H9 (cell line): ENCODE measurements around the gene PPFIA4. TPM values are rescaled to one million over a fixed set of nuclear protein-coding genes. Genes with fewer than 3 reads are reported as not detected.

Source experiments
- DNase-seq: peaks from one replicate; pipeline ENCODE4 v3.0.0-alpha.2; 2017
- H2AFZ ChIP-seq: one replicate; pipeline ENCODE4 v1.6.1; 2013; ENCODE audit warnings: mild to moderate bottlenecking, low read length, control low read depth, moderate library complexity
- H2AK5ac ChIP-seq: 2 replicates; pipeline ENCODE4 v1.6.1; 2013; ENCODE audit warnings: low read length, control low read depth, mixed read lengths; ENCODE audit not compliant: insufficient read length
- H2BK120ac ChIP-seq: one replicate; pipeline ENCODE4 v1.6.1; 2013; ENCODE audit warnings: low read depth, mild to moderate bottlenecking, low read length, control low read depth, inconsistent platforms; ENCODE audit not compliant: poor library complexity, severe bottlenecking
- H2BK12ac ChIP-seq: 2 replicates; pipeline ENCODE4 v1.6.1; 2013; ENCODE audit warnings: low read length, control low read depth, mixed read lengths, low read depth; ENCODE audit not compliant: insufficient read length
- H2BK15ac ChIP-seq: 2 replicates; pipeline ENCODE4 v1.6.1; 2013; ENCODE audit warnings: low read depth, low read length, control low read depth
- H2BK20ac ChIP-seq: one replicate; pipeline ENCODE4 v1.6.1; 2013; ENCODE audit warnings: low read depth, mild to moderate bottlenecking, low read length, control low read depth, inconsistent platforms; ENCODE audit not compliant: poor library complexity, severe bottlenecking
- H2BK5ac ChIP-seq: 2 replicates; pipeline ENCODE4 v1.6.1; 2013; ENCODE audit warnings: low read length, control low read depth, mixed read lengths; ENCODE audit not compliant: insufficient read length
- H3K14ac ChIP-seq: 2 replicates; pipeline ENCODE4 v1.6.1; 2013; ENCODE audit warnings: low read length, control low read depth; ENCODE audit not compliant: insufficient read depth
- H3K18ac ChIP-seq: 2 replicates; pipeline ENCODE4 v1.6.1; 2013; ENCODE audit warnings: low read depth, mild to moderate bottlenecking, mixed read lengths, low read length, control low read depth; ENCODE audit not compliant: insufficient read length
- H3K23ac ChIP-seq: 2 replicates; pipeline ENCODE4 v1.6.1; 2013; ENCODE audit warnings: low read length, control low read depth, mixed read lengths, low read depth; ENCODE audit not compliant: insufficient read length
- H3K23me2 ChIP-seq: 2 replicates; pipeline ENCODE4 v1.6.1; 2013; ENCODE audit warnings: low read depth, mild to moderate bottlenecking, mixed read lengths, low read length, control low read depth; ENCODE audit not compliant: insufficient read length, poor library complexity, severe bottlenecking
- H3K27ac ChIP-seq: 2 replicates; pipeline ENCODE4 v1.5.1; 2013; ENCODE audit warnings: low read length, control low read depth, mixed read lengths, low read depth; ENCODE audit not compliant: insufficient read length
- H3K27me3 ChIP-seq: 2 replicates; pipeline ENCODE4 v1.6.1; 2013; ENCODE audit warnings: low read length, control low read depth, inconsistent platforms; ENCODE audit not compliant: insufficient read depth
- H3K4ac ChIP-seq: 2 replicates; pipeline ENCODE4 v1.6.1; 2013; ENCODE audit warnings: low read depth, mild to moderate bottlenecking, control low read depth, inconsistent platforms, low read length, moderate library complexity
- H3K4me1 ChIP-seq: 2 replicates; pipeline ENCODE4 v1.6.1; 2013; ENCODE audit warnings: low read length, control low read depth, inconsistent platforms; ENCODE audit not compliant: insufficient read depth
- H3K4me2 ChIP-seq: 2 replicates; pipeline ENCODE4 v1.6.1; 2013; ENCODE audit warnings: low read length, control low read depth, mixed read lengths; ENCODE audit not compliant: insufficient read length, insufficient read depth
- H3K56ac ChIP-seq: 2 replicates; pipeline ENCODE4 v1.6.1; 2013; ENCODE audit warnings: low read depth, mild to moderate bottlenecking, mixed read lengths, low read length, control low read depth; ENCODE audit not compliant: insufficient read length
- H3K79me1 ChIP-seq: 2 replicates; pipeline ENCODE4 v1.6.1; 2013; ENCODE audit warnings: low read depth, mild to moderate bottlenecking, moderate library complexity, low read length, control low read depth, inconsistent platforms; ENCODE audit not compliant: insufficient read depth, poor library complexity, severe bottlenecking
- H3K79me2 ChIP-seq: 2 replicates; pipeline ENCODE4 v1.6.1; 2013; ENCODE audit warnings: low read length, control low read depth, inconsistent platforms; ENCODE audit not compliant: insufficient read depth
- H3K9ac ChIP-seq: 2 replicates; pipeline ENCODE4 v1.6.1; 2013; ENCODE audit warnings: low read length, control low read depth, mixed read lengths; ENCODE audit not compliant: insufficient read length; ENCODE audit errors: extremely low read depth
- H3K9me3 ChIP-seq: one replicate; pipeline ENCODE4 v1.6.1; 2013; ENCODE audit warnings: low read depth, low read length, inconsistent platforms; ENCODE audit not compliant: control insufficient read depth
- H3T11ph ChIP-seq: one replicate; pipeline ENCODE4 v1.6.1; 2013; ENCODE audit warnings: mild to moderate bottlenecking, low read length, control low read depth, inconsistent platforms
- H4K20me1 ChIP-seq: one replicate; pipeline ENCODE4 v1.6.1; 2013; ENCODE audit not compliant: control insufficient read depth, insufficient read length, insufficient read depth
- H4K5ac ChIP-seq: 2 replicates; pipeline ENCODE4 v1.6.1; 2013; ENCODE audit warnings: low read depth, mild to moderate bottlenecking, mixed read lengths, low read length, control low read depth; ENCODE audit not compliant: insufficient read length
- H4K8ac ChIP-seq: replicated peaks from 2 replicates; pipeline ENCODE4 v1.6.1; 2013; ENCODE audit warnings: low read length, control low read depth, mixed read lengths, low read depth; ENCODE audit not compliant: insufficient read length
- H4K91ac ChIP-seq: 2 replicates; pipeline ENCODE4 v1.6.1; 2013; ENCODE audit warnings: low read depth, mild to moderate bottlenecking, moderate library complexity, mixed read lengths, low read length, control low read depth; ENCODE audit not compliant: insufficient read length
- H3K27ac Mint-ChIP-seq, 3 experiments: 2 replicates in 2 of 3; 3 replicates in 1 of 3; pipeline ENCODE4 v1.8.0; 2020 to 2021; ENCODE audit warnings: mixed read lengths in 3 of 3, mild to moderate bottlenecking in 1 of 3, moderate library complexity in 1 of 3
- H3K27me3 Mint-ChIP-seq: 2 replicates; pipeline ENCODE4 v1.8.0; 2021; ENCODE audit warnings: low read depth, mild to moderate bottlenecking, moderate library complexity, mixed read lengths
- H3K36me3 Mint-ChIP-seq, 3 experiments: 2 replicates in 2 of 3; 3 replicates in 1 of 3; pipeline ENCODE4 v1.8.0; 2020 to 2021; ENCODE audit warnings: low read depth in 3 of 3, mixed read lengths in 3 of 3; ENCODE audit not compliant: insufficient read depth in 1 of 3
- H3K4me1 Mint-ChIP-seq, 2 experiments: 2 replicates each; pipeline ENCODE4 v1.8.0; 2020; ENCODE audit warnings: mixed read lengths in 2 of 2
- H3K4me3 Mint-ChIP-seq, 2 experiments: 2 replicates in 1 of 2; 3 replicates in 1 of 2; pipeline ENCODE4 v1.8.0; 2020 to 2021; ENCODE audit warnings: mild to moderate bottlenecking in 2 of 2, mixed read lengths in 2 of 2, moderate library complexity in 1 of 2
- H3K9me3 Mint-ChIP-seq, 2 experiments: 2 replicates in 1 of 2; 3 replicates in 1 of 2; pipeline ENCODE4 v1.8.0; 2020; ENCODE audit warnings: mild to moderate bottlenecking in 2 of 2, mixed read lengths in 2 of 2, moderate library complexity in 1 of 2
- WGBS: extraction: QIAGEN DNeasy Blood & Tissue Kit; methylation state at CpG from one replicate; pipeline ENCODE4 v1.1.7; 2013; ENCODE audit warnings: missing lambda C conversion rate, low lambda C conversion rate, mixed read lengths; ENCODE audit not compliant: insufficient read length; ENCODE audit errors: extremely low coverage; 5-methylcytosine and 5-hydroxymethylcytosine counted together
- total RNA-seq: library from RNA; stranded (reverse); gene quantifications from 2 replicates; pipeline ENCODE4 v1.2.1, GENCODE V29; 2021
- TF ChIP-seq, protein P1 (sequence below): fragments of 200-600 bp; sonication (generic); conservative IDR thresholded peaks from 3 replicates; pipeline ENCODE4 v1.8.0; 2021; ENCODE audit warnings: antibody characterized with exemption, mild to moderate bottlenecking

PPFIA4 gene
- total RNA-seq, 1 experiment from 2014 or later: 3.9 TPM

DNA sequence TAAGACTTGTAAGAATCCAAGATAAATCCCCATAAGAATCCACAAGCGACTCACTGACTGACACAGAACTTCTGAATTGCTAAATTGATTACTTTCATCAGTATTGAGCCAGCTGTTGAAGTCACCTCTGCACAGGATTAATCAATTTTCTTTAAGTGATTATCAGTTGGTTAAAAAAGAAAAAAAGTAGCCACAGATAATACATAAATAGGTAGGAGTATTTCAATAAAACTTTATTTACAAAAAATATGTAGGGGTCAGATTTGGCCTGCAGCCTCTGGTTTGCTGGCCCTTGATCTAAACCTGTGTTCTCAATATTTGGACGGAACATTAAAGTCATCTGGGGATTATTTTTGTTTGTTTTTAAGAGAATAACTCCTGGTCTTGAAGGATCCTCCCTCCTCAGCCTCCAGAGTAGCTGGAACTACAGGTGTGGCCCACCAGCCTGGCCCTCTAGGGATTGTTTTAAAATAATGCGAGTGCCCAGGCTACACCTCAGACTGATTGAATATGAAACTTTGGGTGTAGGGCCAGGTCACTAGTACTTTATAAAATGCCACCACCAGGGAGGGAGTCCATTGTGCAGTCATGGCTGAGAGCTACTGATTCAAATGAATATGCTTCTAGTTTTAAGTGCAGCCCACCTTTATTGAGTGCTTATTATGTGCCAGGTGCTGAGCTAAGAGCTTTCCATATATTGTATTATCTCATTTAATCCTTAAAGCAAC, 25.9 kb upstream of the PPFIA4 start:
- H2AFZ ChIP-seq: no peak overlapping the region
- no peak overlapping the region for H3K4ac ChIP-seq
- Mint-ChIP-seq H3K4me3 (no peak overlapping the region), H3K27me3 (peaks cover 3% of the 10 kb centered on the region; the same call in 1 of the 2 replicates), H3K9me3 (no peaks in the 10 kb centered on the region), H3K36me3 (no peaks in the 10 kb centered on the region), H3K4me1 (peaks cover 13 to 21% of the 10 kb centered on the region in 2 experiments), H3K27ac (peak overlapping the region in 1 of 3 experiments; percentile 15; a peak in 1 of 7 replicates)
- no peak overlapping the region for H3K27ac ChIP-seq
- no peak overlapping the region for H3K56ac ChIP-seq
- TF ChIP-seq, protein P1, sequence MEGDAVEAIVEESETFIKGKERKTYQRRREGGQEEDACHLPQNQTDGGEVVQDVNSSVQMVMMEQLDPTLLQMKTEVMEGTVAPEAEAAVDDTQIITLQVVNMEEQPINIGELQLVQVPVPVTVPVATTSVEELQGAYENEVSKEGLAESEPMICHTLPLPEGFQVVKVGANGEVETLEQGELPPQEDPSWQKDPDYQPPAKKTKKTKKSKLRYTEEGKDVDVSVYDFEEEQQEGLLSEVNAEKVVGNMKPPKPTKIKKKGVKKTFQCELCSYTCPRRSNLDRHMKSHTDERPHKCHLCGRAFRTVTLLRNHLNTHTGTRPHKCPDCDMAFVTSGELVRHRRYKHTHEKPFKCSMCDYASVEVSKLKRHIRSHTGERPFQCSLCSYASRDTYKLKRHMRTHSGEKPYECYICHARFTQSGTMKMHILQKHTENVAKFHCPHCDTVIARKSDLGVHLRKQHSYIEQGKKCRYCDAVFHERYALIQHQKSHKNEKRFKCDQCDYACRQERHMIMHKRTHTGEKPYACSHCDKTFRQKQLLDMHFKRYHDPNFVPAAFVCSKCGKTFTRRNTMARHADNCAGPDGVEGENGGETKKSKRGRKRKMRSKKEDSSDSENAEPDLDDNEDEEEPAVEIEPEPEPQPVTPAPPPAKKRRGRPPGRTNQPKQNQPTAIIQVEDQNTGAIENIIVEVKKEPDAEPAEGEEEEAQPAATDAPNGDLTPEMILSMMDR: no peak
- H3K4me1 ChIP-seq: no peaks in the 10 kb centered on the region; the same call in 1 of the 2 replicates
- H4K8ac ChIP-seq: no peak overlapping the region
- no peak for DNase-seq
- H3K23ac ChIP-seq: no peak overlapping the region
- H3T11ph ChIP-seq: no peak overlapping the region
- peaks cover 3% of the 10 kb centered on the region for H3K23me2 ChIP-seq
- H2BK20ac ChIP-seq: no peak overlapping the region
- no peak overlapping the region for H3K18ac ChIP-seq
- no peak overlapping the region for H2AK5ac ChIP-seq
- H4K20me1 ChIP-seq: no peaks in the 10 kb centered on the region
- H3K27me3 ChIP-seq: no peaks in the 10 kb centered on the region
- H3K4me2 ChIP-seq: no peak overlapping the region
- no peak overlapping the region for H2BK12ac ChIP-seq
- H3K9me3 ChIP-seq: no peaks in the 10 kb centered on the region
- H3K79me2 ChIP-seq: no peaks in the 10 kb centered on the region
- H3K14ac ChIP-seq: no peak overlapping the region
- no peak overlapping the region for H4K5ac ChIP-seq
- H3K9ac ChIP-seq: no peak overlapping the region
- no peak overlapping the region for H2BK15ac ChIP-seq
- H2BK120ac ChIP-seq: no peak overlapping the region
- no peak overlapping the region for H4K91ac ChIP-seq
- WGBS: no CpG with 5 or more reads among the region's 3 CpGs
- H3K79me1 ChIP-seq: no peaks in the 10 kb centered on the region
- H2BK5ac ChIP-seq: no peak overlapping the region
